ENCODE results near the gene PHLDB1. TPM values are rescaled to one million over a fixed set of nuclear protein-coding genes. Genes with fewer than 3 reads are reported as not detected.
"Not testable (repeated sequence)": the region's sequence is repeated elsewhere in the genome, so short reads cannot be mapped to it uniquely, and the experiment has no call there.

PHLDB1 gene
- total RNA-seq (95.7 and 126 TPM in 2 replicates), polyA plus RNA-seq (56.7 and 60.2 TPM in 2 replicates)

DNA sequence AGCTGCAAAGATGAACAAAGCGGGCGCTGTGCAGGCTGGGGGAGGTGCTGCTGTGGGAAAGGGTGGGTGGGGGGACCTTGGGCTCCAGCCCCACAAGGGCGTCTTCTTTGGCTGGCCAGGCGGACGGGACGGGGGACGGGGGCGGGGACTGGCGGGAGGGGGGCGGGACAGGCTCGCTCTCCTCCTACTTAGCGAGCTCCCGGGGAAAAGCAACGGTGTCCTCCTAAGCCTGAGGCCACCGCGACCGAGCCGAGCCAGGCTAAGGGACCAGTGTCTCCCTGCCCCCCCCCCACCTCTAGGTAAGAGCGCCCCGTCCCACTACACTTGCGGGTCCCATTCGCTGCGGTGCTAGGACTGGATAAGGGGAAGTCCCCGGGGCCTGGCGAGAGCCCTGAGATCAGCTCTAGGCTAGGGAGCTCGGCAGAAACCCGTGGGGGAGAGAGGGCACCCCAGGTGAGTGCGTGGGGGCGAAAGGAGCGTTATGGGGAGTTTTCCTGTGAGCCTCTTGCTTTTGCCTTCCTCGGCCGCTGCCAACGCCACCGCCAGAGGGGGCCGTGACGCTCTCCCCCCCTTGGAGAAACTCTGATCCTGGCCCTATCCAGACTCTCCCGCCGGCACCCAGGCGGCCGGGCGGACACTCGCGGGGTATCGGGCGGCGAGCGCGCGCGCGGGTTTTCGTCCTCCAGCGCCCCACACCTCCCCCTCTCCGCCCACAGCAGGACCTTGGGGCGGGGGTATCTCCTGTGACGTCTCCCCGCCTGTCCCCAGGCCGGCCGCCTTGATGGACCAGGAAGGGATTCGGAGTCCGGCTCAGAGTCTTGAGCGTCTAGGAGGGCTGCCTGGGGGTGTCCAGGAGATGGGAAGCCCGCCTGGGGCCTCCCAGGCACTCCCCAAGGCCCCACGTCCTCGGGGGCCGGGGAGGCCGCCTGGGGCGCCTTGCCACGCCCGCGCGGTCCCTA is at the start of gene PHLDB1:
TSS of gene PHLDB1 (plus strand) at position 215 of the 959 bp plus-strand sequence. CDS start 6,222 bp downstream, outside the sequence.
- TF ChIP-seq, protein P1, sequence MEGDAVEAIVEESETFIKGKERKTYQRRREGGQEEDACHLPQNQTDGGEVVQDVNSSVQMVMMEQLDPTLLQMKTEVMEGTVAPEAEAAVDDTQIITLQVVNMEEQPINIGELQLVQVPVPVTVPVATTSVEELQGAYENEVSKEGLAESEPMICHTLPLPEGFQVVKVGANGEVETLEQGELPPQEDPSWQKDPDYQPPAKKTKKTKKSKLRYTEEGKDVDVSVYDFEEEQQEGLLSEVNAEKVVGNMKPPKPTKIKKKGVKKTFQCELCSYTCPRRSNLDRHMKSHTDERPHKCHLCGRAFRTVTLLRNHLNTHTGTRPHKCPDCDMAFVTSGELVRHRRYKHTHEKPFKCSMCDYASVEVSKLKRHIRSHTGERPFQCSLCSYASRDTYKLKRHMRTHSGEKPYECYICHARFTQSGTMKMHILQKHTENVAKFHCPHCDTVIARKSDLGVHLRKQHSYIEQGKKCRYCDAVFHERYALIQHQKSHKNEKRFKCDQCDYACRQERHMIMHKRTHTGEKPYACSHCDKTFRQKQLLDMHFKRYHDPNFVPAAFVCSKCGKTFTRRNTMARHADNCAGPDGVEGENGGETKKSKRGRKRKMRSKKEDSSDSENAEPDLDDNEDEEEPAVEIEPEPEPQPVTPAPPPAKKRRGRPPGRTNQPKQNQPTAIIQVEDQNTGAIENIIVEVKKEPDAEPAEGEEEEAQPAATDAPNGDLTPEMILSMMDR (IDR thresholded peaks at IDR 0.05; ENCODE audit: low read depth, low read length): peak; percentile 72
- DNase-seq (ENCODE audit: low read depth in 1 of 2, low spot score in 1 of 2): peak; percentile 49 to 82
- no peaks in the 10 kb centered on the region for H3K9me3 ChIP-seq (ENCODE audit: low read depth)
- H3K36me3 ChIP-seq: no peaks in the 10 kb centered on the region
- peak within 1 kb of the TSS; percentile 50 for H3K4me3 ChIP-seq
- H3K4me1 ChIP-seq (ENCODE audit: low read depth): peaks cover 27% of the 10 kb centered on the region
- no peak within 1 kb of the TSS for H3K27ac ChIP-seq
- H3K27me3 ChIP-seq: peaks cover 45% of the 10 kb centered on the region

DNA sequence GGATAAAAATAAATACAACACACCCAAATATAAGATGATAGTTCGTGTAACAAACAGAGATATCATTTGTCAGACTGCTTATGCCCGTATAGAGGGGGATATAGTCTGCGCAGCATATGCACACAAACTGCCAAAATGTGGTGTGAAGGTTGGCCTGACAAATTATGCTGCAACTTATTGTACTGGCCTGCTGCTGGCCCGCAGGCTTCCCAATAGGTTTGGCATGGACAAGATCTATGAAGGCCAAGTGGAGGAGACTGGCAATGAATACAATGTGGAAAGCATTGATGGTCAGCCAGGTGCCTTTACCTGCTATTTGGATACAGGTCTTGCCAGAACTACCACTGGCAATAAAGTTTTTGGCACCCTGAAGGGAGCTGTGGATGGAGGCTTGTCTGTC is 46.6 kb upstream of the PHLDB1 start:
- no peak for DNase-seq (ENCODE audit: low read depth in 1 of 2, low spot score in 1 of 2)
- TF ChIP-seq, protein P1 (IDR thresholded peaks at IDR 0.05; ENCODE audit: low read depth, low read length): no peak
- H3K27me3 ChIP-seq: no peaks in the 10 kb centered on the region
- H3K27ac ChIP-seq: no peak overlapping the region
- peaks cover 13% of the 10 kb centered on the region for H3K36me3 ChIP-seq
- H3K4me1 ChIP-seq (ENCODE audit: low read depth): peaks cover 3% of the 10 kb centered on the region
- H3K9me3 ChIP-seq (ENCODE audit: low read depth): no peaks in the 10 kb centered on the region
- H3K4me3 ChIP-seq: no peak overlapping the region

DNA sequence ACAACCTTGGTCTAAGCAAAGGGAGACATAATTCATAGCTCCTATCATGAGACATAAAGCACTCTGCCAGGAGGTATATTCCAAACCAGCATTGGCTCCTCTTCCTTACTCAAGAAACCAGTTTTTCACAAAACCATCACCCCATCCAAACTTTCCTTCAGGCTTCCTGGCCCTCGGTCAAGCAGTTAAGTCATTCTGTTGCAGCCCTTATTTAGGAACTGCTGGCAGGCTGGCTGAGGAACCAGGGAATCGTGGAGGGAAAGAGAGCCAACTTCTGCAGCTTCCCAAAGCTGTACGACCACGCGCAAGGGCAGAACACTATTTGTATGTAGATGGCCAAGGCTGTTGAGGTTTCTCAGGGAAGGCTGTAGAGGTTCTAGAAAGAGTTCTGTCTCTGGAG is 42.4 kb upstream of the PHLDB1 start:
- Histone ChIP-seq H3K9me3 (ENCODE audit: low read depth) (no peaks in the 10 kb centered on the region), H3K4me3 (peak overlapping the region; percentile 52), H3K27me3 (no peaks in the 10 kb centered on the region), H3K36me3 (no peaks in the 10 kb centered on the region), H3K4me1 (ENCODE audit: low read depth) (peaks cover 3% of the 10 kb centered on the region), H3K27ac (no peak overlapping the region)
- TF ChIP-seq, protein P1 (IDR thresholded peaks at IDR 0.05; ENCODE audit: low read depth, low read length): no peak
- peak in 1 of 2 donors; percentile 44 for DNase-seq (ENCODE audit: low read depth in 1 of 2, low spot score in 1 of 2)

DNA sequence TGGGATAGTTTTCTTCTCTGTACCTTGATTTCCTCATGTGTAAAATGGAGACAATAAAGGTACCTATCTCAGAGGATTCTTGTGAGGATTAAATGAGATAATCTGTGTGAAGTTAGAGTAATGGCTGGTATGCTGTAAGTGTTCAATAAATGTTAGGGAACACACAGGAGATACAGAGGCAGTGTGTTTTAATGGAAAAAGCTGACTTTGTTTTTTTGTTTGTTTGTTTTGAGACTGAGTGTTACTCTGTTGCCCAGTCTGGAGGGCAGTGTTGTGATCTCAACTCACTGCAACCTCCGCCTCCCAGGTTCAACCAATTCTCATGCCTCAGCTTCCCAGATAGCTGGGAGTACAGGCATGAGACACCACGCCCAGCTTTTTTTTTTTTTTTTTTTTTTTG is 37.7 kb upstream of the PHLDB1 start:
- Histone ChIP-seq H3K9me3 (ENCODE audit: low read depth) (no peaks in the 10 kb centered on the region), H3K4me1 (ENCODE audit: low read depth) (peaks cover 14% of the 10 kb centered on the region), H3K36me3 (no peaks in the 10 kb centered on the region), H3K27ac (no peak overlapping the region), H3K27me3 (no peaks in the 10 kb centered on the region), H3K4me3 (no peak overlapping the region)
- TF ChIP-seq, protein P1 (IDR thresholded peaks at IDR 0.05; ENCODE audit: low read depth, low read length): no peak
- no peak for DNase-seq (ENCODE audit: low read depth in 1 of 2, low spot score in 1 of 2)

DNA sequence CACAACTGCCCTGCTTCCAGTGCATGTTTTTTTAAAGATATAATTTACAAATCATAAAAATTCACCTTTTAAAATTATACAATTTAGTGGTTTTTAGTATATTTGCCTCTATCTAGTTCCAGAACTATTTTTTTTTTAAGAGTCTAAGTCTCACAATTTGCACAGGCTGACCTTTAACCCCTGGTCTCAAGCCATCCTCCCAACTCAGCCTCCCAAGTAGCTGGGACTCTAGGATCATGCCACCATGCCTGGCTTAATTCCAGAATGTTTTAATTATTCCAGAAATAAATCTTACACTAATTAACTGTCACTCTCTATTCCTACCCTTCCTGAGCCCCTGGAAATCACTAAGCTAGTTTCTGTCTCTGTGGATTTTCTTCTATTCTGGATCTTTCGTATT is 36.6 kb upstream of the PHLDB1 start:
- Histone ChIP-seq H3K4me3 (no peak overlapping the region), H3K9me3 (ENCODE audit: low read depth) (no peaks in the 10 kb centered on the region), H3K36me3 (no peaks in the 10 kb centered on the region), H3K4me1 (ENCODE audit: low read depth) (peaks cover 15% of the 10 kb centered on the region), H3K27ac (no peak overlapping the region), H3K27me3 (no peaks in the 10 kb centered on the region)
- no peak for DNase-seq (ENCODE audit: low read depth in 1 of 2, low spot score in 1 of 2)
- TF ChIP-seq, protein P1 (IDR thresholded peaks at IDR 0.05; ENCODE audit: low read depth, low read length): no peak

DNA sequence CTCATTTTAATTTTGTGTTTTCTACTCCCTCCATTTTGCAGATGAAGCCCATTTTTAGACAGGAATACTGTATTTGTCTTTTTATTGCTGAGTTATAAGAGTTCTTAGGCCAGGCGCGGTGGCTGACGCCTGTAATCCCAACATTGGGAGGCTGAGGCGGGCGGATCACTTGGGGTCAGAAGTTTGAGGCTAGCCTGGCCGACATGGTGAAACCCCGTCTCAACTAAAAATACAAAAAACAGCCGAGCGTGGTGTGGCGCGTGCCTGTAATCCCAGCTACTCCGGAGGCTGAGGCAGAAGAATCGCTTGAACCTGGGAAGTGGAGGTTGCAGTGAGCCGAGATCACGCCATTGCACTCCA is 35.7 kb upstream of the PHLDB1 start:
- H3K4me1 ChIP-seq (ENCODE audit: low read depth): peaks cover 15% of the 10 kb centered on the region
- H3K27me3 ChIP-seq; H3K36me3 ChIP-seq; H3K9me3 ChIP-seq (ENCODE audit: low read depth): not testable (repeated sequence)
- peak overlapping the region; percentile 42 for H3K27ac ChIP-seq
- peak overlapping the region; percentile 95 for H3K4me3 ChIP-seq
- DNase-seq (ENCODE audit: low read depth in 1 of 2, low spot score in 1 of 2): peak in 1 of 2 donors; percentile 46

Measured in cardiac muscle cell (in vitro differentiated cells and primary cell).